Pons (tissue), 1 donor: ENCODE results near the gene VPS52.

Experiments used
- DNase-seq: peaks from one replicate; pipeline ENCODE4 v3.0.0-alpha.2; 2016; ENCODE audit warnings: low spot score

The VPS52 gene

GRCh38 chr6:33209856-33210255, 61.8 kb downstream of the VPS52 start:
- no peak for DNase-seq

GRCh38 chr6:33208091-33208967, 63.3 kb downstream of the VPS52 start, which contains the start of gene RING1:
RING1 (plus strand) TSS chr6:33208500; CDS start chr6:33208823, 323 bp downstream.
- DNase-seq = peak; percentile 78

- DNase-seq = no peak
Observed at GRCh38 chr6:33207552-33208090, 64.1 kb downstream of the VPS52 start.

GRCh38 chr6:33206864-33207551, 64.7 kb downstream of the VPS52 start:
- DNase-seq = no peak

- no peak for DNase-seq
Observed at GRCh38 chr6:33206027-33206863, 65.4 kb downstream of the VPS52 start.

- no peak for DNase-seq
Observed at GRCh38 chr6:33205191-33206026, 66.3 kb downstream of the VPS52 start.

GRCh38 chr6:33204415-33205190, 67.1 kb downstream of the VPS52 start, which contains the start of gene HSD17B8:
HSD17B8 (plus strand) TSS chr6:33204655; CDS start chr6:33204669, 14 bp downstream.
- DNase-seq = peak; percentile 90

GRCh38 chr6:33204165-33204414, 67.6 kb downstream of the VPS52 start:
- DNase-seq = no peak

GRCh38 chr6:33203443-33204164, 68.1 kb downstream of the VPS52 start:
- DNase-seq = no peak

GRCh38 chr6:33202799-33203198, 68.9 kb downstream of the VPS52 start:
- no peak for DNase-seq

GRCh38 chr6:33201935-33202334, 69.7 kb downstream of the VPS52 start:
- no peak for DNase-seq

GRCh38 chr6:33201147-33201545, 70.5 kb downstream of the VPS52 start:
- no peak for DNase-seq
